ENCODE results near the gene SLC38A3.
"Not testable (repeated sequence)": the region's sequence is repeated elsewhere in the genome, so short reads cannot be mapped to it uniquely, and the experiment has no call there.

SLC38A3 gene

DNA sequence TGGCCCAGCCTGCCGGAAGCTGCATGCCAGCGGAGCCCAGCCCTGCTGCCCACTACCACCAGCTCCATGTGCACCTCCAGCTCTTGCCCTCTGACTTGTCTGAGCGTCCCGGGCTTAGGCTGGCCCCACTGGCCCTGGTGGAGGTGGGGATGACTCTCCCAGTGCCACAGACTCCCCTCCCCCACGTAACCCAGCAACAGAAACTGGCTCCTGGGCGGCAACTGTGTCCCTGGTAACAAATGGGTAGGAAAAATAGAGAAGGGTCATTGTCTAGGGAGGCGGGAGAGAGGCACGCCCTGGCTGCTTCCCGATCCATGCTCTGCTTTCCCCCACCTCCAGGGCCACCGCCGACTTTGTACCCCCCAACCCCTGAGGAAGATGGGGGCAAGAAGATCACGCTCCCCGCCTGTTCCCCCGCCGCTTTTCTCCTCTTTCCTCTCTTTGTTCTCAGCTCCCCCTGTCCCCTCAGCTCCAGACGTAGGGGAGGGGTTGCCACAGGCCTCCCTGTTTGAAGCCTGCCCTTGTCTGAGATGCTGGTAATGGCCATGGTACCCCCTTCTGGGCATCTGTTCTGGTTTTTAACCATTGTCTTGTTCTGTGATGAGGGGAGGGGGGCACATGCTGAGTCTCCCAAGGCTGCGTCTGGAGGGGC lies 53.1 kb downstream of the SLC38A3 start:
- no peak overlapping the region for H3K4me3 Mint-ChIP-seq
- peaks cover 92% of the 10 kb centered on the region for H3K36me3 Mint-ChIP-seq (ENCODE audit: low read depth)
- H3K9me3 Mint-ChIP-seq = no peaks in the 10 kb centered on the region
- peak overlapping the region; percentile 71 for H3K27ac Mint-ChIP-seq
- no peaks in the 10 kb centered on the region for H3K27me3 Mint-ChIP-seq
- intact Hi-C loops (cut with micrococcal nuclease) = no loop called here
- peaks cover 73% of the 10 kb centered on the region for H3K4me1 Mint-ChIP-seq (ENCODE audit: low read depth)

DNA sequence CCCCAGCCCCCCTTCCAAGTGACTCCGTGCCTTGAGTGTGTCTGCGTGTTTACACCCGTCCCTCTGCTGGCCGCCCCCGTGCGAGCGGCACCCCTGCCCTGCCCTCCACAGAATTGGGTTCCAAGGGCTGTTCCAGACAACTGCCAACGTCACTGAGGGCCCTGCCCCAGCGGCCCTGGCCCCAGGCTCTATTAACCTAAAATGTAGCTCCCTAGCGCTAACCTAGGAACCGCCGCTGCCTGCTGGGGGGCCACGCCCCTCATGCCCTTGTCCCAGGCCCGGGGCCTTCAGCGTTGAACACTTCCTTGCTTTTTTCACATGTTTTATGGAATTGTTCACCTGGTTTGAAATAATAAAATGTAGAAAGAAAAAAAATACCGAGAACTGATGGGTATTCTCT lies 53.9 kb downstream of the SLC38A3 start:
- Mint-ChIP-seq H3K4me3 (no peak overlapping the region), H3K27me3 (no peaks in the 10 kb centered on the region), H3K9me3 (no peaks in the 10 kb centered on the region), H3K36me3 (ENCODE audit: low read depth) (peaks cover 83% of the 10 kb centered on the region), H3K27ac (peak overlapping the region; percentile 71), H3K4me1 (ENCODE audit: low read depth) (peaks cover 73% of the 10 kb centered on the region)
- intact Hi-C loops (cut with micrococcal nuclease) = no loop called here

DNA sequence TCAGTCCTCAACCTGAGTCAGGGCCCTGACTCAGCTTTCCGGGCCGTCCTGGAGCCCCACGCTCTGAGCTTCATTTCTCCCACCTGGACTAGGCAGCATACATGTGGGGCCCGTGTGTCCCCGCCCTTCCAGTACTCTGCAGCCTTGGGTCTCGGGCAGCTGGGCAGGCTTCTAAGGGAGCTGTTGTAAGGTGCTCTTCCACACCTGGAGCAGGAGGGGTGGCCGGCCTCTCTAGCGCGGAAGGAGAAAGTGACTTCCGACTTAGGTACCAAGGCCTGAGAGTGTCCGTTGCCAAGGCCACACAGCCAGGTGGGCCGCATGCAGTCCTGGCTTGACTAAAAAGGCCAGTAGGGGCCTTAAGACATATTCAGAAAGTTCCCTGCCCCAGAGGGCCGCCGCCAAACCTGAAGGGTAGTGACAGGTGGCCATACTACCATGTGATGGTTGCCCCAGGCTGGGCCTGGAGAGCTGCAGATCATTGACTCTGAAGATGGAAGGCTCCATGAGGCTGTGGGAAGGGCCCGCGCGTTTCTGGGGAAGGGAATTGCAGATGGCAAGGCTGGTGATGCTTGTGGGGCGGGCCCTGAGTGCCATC lies 54.5 kb downstream of the SLC38A3 start:
- H3K4me1 Mint-ChIP-seq (ENCODE audit: low read depth) = peaks cover 70% of the 10 kb centered on the region
- H3K36me3 Mint-ChIP-seq (ENCODE audit: low read depth) = peaks cover 78% of the 10 kb centered on the region
- H3K9me3 Mint-ChIP-seq = no peaks in the 10 kb centered on the region
- peak overlapping the region; percentile 71 for H3K27ac Mint-ChIP-seq
- peak overlapping the region; percentile 53 for H3K4me3 Mint-ChIP-seq
- intact Hi-C loops (cut with micrococcal nuclease) = no loop called here
- H3K27me3 Mint-ChIP-seq = no peaks in the 10 kb centered on the region

DNA sequence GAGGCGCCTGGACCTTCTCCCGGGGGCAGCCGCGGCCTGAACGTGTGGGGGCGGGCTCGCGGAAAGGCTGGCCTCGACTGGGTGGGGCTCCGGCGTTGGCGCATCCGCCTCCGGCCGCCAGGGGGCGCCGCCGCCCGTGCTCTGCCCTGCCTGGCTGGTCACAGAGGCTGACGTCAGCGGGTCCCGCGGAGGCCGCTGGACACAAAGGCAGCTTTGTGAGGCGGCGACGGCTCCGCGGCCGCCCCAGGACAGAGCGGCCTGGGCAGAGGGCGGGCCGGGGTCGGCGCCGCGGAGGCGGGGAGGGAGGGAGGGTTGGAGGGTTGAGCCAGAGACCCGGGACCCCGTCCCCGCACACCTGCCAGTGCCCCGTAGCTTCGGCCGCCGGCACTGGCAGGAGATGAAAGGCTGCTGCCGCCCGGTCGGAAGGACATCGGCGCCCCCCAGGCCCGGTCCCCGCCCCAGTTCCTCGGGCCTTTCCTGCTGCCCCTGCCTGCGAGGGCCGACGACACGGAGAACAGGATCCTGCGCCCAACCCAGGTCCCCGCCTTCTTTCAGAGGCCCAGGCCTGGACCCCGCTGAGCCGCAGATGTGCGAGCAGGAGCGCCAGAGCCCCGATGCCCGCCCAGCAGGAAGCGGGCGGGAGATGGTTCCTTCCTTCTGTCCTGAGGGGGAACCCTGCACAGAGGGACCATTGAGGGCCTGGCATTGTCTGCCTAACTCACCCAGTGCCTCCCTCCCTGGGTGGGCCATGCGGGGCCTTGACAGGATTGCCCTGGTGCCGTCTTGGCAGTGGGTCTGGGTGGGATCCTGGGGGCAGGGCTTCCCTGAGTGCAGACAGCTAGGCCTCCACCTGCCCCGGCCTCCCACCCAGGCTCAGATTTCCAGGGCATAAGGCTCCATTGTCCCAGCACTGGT lies 55.2 kb downstream of the SLC38A3 start:
- peak overlapping the region; percentile 62 for H3K4me3 Mint-ChIP-seq
- H3K27ac Mint-ChIP-seq = peak overlapping the region; percentile 71
- peaks cover 5% of the 10 kb centered on the region for H3K27me3 Mint-ChIP-seq
- H3K9me3 Mint-ChIP-seq = no peaks in the 10 kb centered on the region
- H3K4me1 Mint-ChIP-seq (ENCODE audit: low read depth) = peaks cover 63% of the 10 kb centered on the region
- intact Hi-C loops (cut with micrococcal nuclease) = no loop called here
- peaks cover 70% of the 10 kb centered on the region for H3K36me3 Mint-ChIP-seq (ENCODE audit: low read depth)

DNA sequence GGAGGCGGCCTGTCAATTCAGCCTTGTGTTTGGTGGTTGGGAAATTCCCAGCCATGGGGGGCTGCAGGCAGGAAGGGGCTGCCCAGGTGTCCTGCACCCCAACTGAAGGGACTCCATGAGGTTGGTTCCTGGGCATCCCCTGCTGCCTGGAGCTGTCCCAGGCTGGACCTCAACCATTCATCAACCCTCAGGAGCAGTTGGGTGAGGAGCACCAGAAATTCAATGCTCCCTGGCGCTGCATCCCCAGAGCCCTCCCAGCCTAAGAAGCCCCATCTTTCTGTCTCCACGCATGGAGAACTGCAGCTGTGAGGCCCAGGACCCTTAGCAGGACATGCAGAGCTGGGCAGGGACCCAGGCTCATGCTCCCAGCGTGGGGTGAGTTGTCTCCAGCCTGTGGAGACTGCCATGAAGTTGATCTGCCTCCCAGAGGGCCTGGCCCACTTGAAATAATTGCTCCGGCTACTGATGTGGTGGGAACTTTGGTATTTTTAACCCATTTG lies 55.9 kb downstream of the SLC38A3 start:
- Mint-ChIP-seq H3K27me3 (peaks cover 9% of the 10 kb centered on the region), H3K36me3 (ENCODE audit: low read depth) (peaks cover 63% of the 10 kb centered on the region), H3K27ac (peak overlapping the region; percentile 71), H3K9me3 (no peaks in the 10 kb centered on the region), H3K4me3 (peak overlapping the region; percentile 27), H3K4me1 (ENCODE audit: low read depth) (peaks cover 59% of the 10 kb centered on the region)
- intact Hi-C loops (cut with micrococcal nuclease) = no loop called here

DNA sequence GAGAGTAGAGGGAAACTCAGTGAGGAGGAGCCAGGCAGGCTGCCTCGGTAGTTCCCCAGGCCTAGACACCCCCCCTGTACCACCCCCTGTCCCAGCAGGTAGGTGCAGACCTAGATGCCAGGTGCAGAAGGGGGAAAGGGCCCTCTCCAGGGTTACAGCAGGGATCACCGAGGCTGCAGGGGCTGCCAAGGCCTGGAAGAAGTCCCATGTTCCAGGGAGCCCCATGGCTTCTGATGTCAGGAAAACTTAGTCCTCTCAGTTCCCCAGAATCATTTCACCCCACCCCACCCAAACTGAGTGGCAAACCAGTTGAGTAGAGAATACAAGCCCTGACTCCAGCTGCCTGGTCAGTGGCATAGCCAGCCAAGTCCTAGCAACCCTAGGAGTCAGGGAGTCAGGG lies 56.4 kb downstream of the SLC38A3 start:
- peaks cover 14% of the 10 kb centered on the region for H3K27me3 Mint-ChIP-seq
- no peaks in the 10 kb centered on the region for H3K9me3 Mint-ChIP-seq
- intact Hi-C loops (cut with micrococcal nuclease) = no loop called here
- peaks cover 58% of the 10 kb centered on the region for H3K36me3 Mint-ChIP-seq (ENCODE audit: low read depth)
- peak overlapping the region; percentile 71 for H3K27ac Mint-ChIP-seq
- H3K4me3 Mint-ChIP-seq = no peak overlapping the region
- H3K4me1 Mint-ChIP-seq (ENCODE audit: low read depth) = peaks cover 58% of the 10 kb centered on the region

DNA sequence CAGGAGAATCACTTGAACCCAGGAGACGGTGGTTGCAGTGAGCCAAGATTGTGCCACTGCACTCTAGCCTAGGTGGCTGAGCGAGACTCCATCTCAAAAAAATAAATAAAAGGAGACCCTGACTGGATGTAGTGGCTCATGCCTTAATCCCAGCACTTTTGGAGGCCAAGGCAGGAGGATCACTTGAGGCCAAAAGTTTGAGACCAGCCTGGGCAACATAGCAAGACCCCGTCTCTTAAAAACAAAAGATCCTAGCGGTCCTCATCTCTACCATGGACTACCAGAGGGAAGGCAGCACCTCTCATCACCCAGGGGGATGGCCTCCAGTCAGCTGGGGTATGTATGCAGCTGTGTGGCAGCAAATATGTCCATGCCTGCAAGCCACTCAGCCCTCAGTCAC lies 57.1 kb downstream of the SLC38A3 start:
- peaks cover 51% of the 10 kb centered on the region for H3K36me3 Mint-ChIP-seq (ENCODE audit: low read depth)
- H3K27ac Mint-ChIP-seq; H3K4me3 Mint-ChIP-seq; intact Hi-C loops (cut with micrococcal nuclease); H3K9me3 Mint-ChIP-seq: not testable (repeated sequence)
- peaks cover 52% of the 10 kb centered on the region for H3K4me1 Mint-ChIP-seq (ENCODE audit: low read depth)
- H3K27me3 Mint-ChIP-seq = peaks cover 21% of the 10 kb centered on the region

DNA sequence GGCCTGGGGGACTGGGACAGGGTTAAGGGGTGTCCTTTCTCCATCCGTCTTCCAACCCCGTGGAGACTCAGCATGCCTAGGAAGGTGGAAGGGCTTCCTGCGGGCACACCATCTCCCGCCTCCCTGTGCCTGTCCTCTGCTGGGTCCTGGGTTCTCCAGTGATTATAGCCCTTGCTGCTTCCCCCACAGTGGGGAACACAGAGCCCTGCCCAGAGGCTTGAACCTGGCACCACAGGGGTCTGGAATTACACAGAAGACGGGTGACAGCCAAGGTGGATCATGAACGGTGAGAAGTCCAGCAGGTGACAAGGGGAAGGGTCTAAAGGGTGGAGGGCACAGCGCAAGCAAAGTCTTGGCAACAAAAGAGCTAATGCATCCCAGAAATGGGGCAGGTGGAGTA lies 57.7 kb downstream of the SLC38A3 start:
- Mint-ChIP-seq H3K27ac (no peak overlapping the region), H3K27me3 (peaks cover 27% of the 10 kb centered on the region), H3K4me3 (no peak overlapping the region), H3K9me3 (no peaks in the 10 kb centered on the region), H3K4me1 (ENCODE audit: low read depth) (peaks cover 46% of the 10 kb centered on the region), H3K36me3 (ENCODE audit: low read depth) (peaks cover 45% of the 10 kb centered on the region)
- intact Hi-C loops (cut with micrococcal nuclease) = no loop called here

DNA sequence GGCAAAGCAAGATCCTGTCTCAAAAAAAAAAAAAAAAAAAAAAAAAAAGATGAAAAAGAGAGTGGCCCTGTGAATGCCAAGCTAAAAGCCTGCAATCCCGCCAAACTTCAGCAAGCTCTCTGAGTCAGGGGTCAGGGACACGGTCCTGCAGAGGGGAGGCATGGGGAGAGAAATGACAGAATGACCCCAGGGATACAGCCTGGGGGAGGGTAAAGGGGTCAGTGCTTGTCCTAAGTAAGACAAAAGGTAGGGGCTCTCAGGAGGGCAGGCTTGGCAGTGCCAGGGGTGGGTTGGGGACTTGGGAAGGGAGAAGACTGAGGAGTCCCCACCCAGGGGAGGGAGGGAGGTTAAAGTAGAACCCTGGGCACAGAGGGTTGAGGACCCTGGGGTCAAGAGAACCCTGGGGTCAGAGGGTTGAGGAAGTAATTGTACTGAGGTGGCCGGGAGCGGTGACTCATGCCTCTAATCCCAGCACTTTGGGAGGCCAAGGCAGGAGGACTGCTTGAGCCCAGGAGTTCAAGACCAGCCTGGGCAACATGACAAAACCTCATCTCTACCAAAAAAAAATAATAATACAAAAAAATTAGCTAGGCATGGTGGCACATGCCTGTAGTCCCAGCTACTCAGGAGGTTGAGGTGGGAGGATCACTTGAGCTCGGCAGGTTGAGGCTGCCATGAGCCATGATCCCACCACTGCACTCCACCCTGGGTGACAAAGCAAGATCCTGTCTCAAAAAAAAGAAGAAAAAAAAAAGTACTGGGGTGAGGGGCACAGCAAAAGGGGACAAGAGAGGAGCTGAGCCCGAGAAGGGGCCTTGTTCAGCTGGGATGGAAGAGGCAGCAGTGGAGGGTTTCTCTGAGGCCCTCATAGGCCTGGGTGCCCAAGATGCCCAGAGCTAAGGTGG lies 58.7 kb downstream of the SLC38A3 start:
- Mint-ChIP-seq H3K27me3 (peaks cover 35% of the 10 kb centered on the region), H3K4me1 (ENCODE audit: low read depth) (peaks cover 36% of the 10 kb centered on the region), H3K36me3 (ENCODE audit: low read depth) (peaks cover 36% of the 10 kb centered on the region), H3K27ac (peak overlapping the region; percentile 19), H3K4me3 (no peak overlapping the region), H3K9me3 (no peaks in the 10 kb centered on the region)
- intact Hi-C loops (cut with micrococcal nuclease) = no loop called here

DNA sequence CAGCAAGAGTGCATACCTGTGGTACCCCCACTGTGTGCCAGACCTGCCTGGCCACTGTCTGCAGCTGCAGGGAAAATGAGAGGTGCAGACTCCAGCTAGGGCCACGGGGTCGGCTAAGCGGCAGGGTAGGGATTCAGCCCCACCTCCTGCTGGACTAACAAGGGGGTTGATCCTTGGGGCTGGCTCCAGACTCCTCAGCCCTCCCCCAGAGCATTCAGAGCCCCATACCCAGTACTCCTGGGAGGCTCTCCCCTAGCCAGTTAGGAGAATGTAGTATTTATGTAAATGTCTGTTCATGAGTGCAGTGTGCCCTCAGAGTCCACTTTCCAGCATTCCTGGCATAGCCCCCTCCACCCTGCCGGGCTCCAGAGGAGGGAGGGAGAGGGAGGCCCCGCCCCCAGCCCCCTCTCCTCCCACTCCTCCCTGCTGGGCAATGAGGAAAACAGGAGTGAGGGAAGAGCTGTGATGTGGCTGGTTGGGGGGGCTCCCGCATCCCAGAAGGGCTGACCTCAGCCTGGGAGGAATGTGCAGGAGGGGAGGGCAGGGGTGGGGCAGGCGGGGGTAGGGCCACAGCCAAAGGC lies 59.4 kb downstream of the SLC38A3 start:
- Mint-ChIP-seq H3K9me3 (no peaks in the 10 kb centered on the region), H3K27me3 (peaks cover 40% of the 10 kb centered on the region), H3K36me3 (ENCODE audit: low read depth) (peaks cover 28% of the 10 kb centered on the region), H3K27ac (peak overlapping the region; percentile 19), H3K4me1 (ENCODE audit: low read depth) (peaks cover 29% of the 10 kb centered on the region), H3K4me3 (no peak overlapping the region)
- intact Hi-C loops (cut with micrococcal nuclease) = no loop called here

DNA sequence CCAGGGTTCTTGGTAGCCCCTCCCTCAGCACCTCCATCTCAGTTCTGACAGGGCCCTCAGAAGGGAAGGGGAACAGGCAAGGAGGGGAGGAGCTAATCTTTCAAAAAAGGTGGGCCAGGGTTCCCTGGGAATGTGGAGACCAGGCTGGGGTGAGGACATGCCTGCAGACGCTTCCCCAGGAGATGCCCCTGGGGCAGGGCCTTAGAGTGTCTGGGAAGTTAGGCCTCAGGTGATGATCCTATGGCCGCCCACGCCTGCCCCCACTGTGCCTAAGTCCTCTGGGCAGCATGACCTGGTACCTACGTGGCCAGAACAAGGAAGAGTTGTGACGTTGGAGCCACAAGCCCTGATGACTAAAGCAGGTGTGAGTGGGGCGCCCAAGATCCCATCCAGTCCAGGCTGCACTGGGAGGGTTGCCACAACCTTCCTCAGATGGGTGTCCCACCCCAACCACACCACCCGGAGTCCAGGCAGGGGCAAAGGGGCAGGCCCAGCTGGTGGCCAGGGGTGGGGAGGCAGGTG lies 60.0 kb downstream of the SLC38A3 start:
- no peak overlapping the region for H3K27ac Mint-ChIP-seq
- H3K9me3 Mint-ChIP-seq = no peaks in the 10 kb centered on the region
- intact Hi-C loops (cut with micrococcal nuclease) = no loop called here
- H3K4me3 Mint-ChIP-seq = no peak overlapping the region
- peaks cover 40% of the 10 kb centered on the region for H3K27me3 Mint-ChIP-seq
- H3K36me3 Mint-ChIP-seq (ENCODE audit: low read depth) = peaks cover 23% of the 10 kb centered on the region
- peaks cover 24% of the 10 kb centered on the region for H3K4me1 Mint-ChIP-seq (ENCODE audit: low read depth)

DNA sequence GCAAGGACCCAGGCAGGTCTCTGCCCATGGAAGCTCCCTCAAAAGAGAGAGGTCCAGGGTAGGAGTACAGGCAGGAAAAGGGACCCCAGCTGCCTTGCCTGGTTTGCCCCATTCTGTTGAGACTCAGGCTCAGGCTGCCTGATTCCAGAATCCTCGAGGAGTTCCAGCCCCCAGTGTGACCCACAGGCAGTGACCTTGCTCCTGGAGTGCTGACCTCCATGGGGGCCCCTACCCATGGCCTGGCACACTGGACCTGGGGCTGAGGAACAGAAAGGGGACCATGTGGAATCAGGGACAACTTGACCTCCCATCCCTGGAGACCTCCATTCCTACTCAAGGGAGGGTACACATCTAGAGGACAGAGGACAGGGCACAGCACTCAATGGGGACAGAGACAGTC lies 60.5 kb downstream of the SLC38A3 start:
- intact Hi-C loops (cut with micrococcal nuclease) = no loop called here
- Mint-ChIP-seq H3K9me3 (no peaks in the 10 kb centered on the region), H3K4me3 (no peak overlapping the region), H3K36me3 (ENCODE audit: low read depth) (peaks cover 23% of the 10 kb centered on the region), H3K27ac (no peak overlapping the region), H3K27me3 (peaks cover 40% of the 10 kb centered on the region), H3K4me1 (ENCODE audit: low read depth) (peaks cover 24% of the 10 kb centered on the region)

DNA sequence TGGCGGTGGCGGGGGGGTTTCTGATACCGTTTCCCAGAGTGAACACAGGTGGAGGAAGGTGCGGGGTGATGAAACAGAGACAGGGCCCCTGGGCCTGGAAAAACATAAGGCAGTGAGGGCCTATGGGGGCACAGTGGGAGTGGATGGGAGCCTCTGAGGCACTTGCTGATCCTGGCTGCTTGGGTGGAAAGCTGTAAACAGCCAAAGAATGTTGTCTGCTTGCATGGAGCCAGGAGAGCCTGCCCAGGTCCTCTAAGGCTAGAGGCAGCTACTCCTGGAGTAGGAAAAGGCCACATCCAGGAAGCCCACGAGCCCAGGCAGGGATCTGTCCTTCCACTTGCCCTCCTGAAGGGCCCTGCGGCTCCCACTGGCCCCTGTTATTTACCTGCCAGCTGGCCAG lies 60.9 kb downstream of the SLC38A3 start:
- no peak overlapping the region for H3K27ac Mint-ChIP-seq
- no peak overlapping the region for H3K4me3 Mint-ChIP-seq
- H3K9me3 Mint-ChIP-seq = no peaks in the 10 kb centered on the region
- peaks cover 23% of the 10 kb centered on the region for H3K4me1 Mint-ChIP-seq (ENCODE audit: low read depth)
- intact Hi-C loops (cut with micrococcal nuclease) = no loop called here
- peaks cover 21% of the 10 kb centered on the region for H3K36me3 Mint-ChIP-seq (ENCODE audit: low read depth)
- H3K27me3 Mint-ChIP-seq = peaks cover 40% of the 10 kb centered on the region

Measured in dendritic cell treated with granulocyte-macrophage colony-stimulating factor and Interleukin-4, amounts not matched to agents 40 ng/mL and 50 ng/mL, for 4 days (primary cell).